ENCODE data around the gene SNN. TPM values are rescaled to one million over a fixed set of nuclear protein-coding genes. Genes with fewer than 3 reads are reported as not detected.

Gene SNN
- total RNA-seq, 1 donor from 2014 or later, result 11.8 TPM

DNA sequence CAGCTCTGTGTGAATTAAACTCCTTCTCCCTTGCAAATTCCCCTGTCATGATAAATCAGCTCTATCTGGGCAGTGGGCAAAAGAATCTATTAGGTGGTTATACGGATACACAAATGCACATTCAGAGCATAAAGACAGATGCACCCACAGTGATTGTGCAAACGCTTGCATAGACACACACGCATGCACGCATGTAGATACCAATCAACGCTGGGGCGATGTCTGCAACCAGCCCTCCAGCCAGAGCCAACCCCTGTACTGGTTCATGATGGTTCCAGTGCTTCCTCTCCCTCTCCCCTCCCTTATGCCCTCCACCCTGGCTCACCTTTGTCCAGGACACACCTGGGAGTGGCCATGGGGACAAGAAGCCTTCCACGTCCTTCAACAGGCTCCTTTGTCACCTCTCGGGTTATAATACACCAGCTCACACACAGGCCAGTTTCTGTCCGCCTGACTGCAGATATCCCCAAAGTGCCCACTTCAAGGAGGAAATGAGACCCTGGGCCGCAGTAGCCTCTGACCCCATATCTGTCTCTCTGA lies 33.1 kb upstream of the SNN start:
- intact Hi-C loops (cut with micrococcal nuclease), result no loop called here

- intact Hi-C loops (cut with micrococcal nuclease), result no loop called here
These were observed 32.5 kb upstream of the SNN start for GRCh38 chr16:11635679-11636171.

GRCh38 chr16:11636172-11636721 lies 32.0 kb upstream of the SNN start:
- intact Hi-C loops (cut with micrococcal nuclease), result no loop called here

- intact Hi-C loops (cut with micrococcal nuclease), result no loop called here
These were observed 30.9 kb upstream of the SNN start for GRCh38 chr16:11637320-11637719.

- intact Hi-C loops (cut with micrococcal nuclease), result no loop called here
These were observed 30.1 kb upstream of the SNN start for GRCh38 chr16:11638140-11638539.

DNA sequence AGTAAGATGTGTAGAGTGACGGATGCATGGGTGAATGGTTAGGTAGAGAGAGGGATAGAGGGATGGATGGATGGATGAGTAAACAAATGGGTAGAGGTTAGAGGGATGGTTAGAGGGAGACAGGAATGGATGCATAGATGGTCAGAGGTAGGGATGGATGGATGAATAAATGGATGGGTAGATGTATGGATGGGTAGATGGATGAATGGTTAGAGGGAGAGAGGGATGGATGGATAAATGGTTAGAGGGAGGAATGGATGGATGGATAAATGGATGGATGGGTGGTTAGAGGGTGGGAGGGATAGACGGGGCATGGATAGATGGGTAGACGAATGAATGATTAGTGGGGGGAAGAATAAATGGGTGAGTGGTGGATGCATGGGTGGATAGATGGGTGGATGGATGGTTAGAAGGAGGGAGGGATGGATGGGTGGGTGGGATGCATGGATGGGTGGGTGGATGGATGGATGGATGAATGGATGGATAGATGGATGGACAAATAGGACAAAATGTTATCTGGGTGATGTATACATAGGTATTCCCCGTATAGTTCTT lies 29.2 kb upstream of the SNN start:
- intact Hi-C loops (cut with micrococcal nuclease), result no loop called here

DNA sequence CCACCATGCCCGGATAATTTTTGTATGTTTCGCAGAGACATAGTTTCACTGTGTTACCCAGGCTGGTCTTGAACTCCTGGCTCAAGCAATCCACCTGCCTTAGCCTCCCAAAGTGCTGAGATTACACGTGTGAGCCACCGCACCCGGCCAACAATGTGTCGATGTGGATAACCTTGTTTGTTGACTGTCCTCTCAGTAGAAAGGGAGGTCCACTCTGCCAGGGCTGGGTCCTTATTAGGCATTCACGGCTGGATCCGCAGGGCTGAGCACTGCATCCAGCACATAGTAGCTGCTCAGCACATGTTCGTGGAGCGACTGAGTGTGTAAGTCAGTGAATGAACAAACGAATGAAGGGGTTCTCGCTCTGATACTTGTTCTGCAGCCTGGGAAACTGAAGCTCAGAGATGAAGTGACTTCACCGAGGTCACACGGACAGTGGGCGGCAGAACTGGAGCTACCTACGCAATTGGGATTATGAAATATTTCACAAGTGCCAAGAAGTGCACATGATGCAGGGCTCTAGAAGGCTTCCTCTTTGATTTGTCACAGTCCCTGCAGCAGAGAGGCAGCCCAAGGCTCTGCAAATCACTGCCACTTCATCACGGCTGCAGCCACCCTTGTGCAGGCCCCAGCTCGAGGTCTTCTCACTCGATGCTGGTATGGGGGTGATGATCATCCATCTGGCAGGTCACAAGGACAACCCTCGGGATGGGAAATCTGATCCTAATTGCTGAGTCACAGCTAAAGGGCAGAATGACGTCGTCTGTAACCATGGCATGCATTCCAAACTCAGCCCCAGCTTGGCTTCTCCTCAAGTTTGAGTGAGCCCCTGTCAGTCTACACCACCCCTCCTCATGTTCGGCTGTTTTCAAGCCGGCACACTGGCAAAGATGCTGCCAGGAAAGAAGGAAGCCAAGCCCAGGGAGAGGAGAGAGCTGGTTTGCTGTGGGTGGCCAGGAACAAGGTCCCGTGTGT lies 28.0 kb upstream of the SNN start:
- intact Hi-C loops (cut with micrococcal nuclease), result loop anchor here (2.0 kb wide), 1 partner anchor 233 kb away; no protein-coding TSS in a partner anchor

- intact Hi-C loops (cut with micrococcal nuclease), result loop anchor here (1.0 to 2.0 kb wide), 2 partner anchors 109 to 234 kb away; no protein-coding TSS in a partner anchor
These were observed 27.1 kb upstream of the SNN start for GRCh38 chr16:11640987-11641817.

- intact Hi-C loops (cut with micrococcal nuclease), result no loop called here
These were observed 25.5 kb upstream of the SNN start for GRCh38 chr16:11642765-11643116.

DNA sequence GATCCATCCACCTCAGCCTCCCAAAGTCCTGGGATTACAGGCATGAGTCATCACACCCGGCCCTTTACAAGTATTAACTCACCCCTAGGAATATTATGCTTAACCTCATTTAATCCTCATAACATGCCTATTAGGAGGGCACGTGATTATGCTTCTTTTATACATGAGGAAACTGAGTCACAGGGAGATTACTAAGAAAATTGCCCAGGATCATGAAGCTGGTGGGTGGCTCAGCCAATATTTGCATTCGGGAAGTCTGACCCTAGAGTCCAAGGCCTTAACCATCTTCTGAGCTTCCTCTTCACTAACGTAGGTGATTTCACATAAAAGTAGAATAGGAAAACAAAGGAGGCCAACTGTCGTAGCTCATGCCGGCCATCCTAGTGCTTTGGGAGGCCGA lies 19.0 kb upstream of the SNN start:
- intact Hi-C loops (cut with micrococcal nuclease), result no loop called here

GRCh38 chr16:11650641-11651591 lies 17.3 kb upstream of the SNN start:
- intact Hi-C loops (cut with micrococcal nuclease), result no loop called here

DNA sequence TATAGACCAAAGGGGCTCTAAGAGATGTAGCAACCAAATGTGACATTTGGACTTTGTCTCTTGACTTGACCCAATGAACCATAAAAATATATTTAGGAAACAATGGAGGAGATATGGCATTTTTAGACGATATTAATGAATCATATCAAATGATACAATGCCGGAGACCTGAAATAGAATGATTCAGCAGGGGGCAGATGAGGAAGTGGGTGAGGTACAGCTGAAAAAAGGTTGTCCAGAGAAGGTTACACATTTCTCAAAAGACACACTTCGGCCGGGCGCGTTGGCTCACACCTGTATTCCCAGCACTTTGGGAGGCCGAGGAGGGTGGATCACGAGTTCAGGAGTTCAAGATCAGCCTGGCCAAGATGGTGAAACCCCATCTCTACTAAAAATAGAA lies 16.5 kb upstream of the SNN start:
- intact Hi-C loops (cut with micrococcal nuclease), result no loop called here

- intact Hi-C loops (cut with micrococcal nuclease), result no loop called here
These were observed 12.6 kb upstream of the SNN start for GRCh38 chr16:11655655-11656054.

DNA sequence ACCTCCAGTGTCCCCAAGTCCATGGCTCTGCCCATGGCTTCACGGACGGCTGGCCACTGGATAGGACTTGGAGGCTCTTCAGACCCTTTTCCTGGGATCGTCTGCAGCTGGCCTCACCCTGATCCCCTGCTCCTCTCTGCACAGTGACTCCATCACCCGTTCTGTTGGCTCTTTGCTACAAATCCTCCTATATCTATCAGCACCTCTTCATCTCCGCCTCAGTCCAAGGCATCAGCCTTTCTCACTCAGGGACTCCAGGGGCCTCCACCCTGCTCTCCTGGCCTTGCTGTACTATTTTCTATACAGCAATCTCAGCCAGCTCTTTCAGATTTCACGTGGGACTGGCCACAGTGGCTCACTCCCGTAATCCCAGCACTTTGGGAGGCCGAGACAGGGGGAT lies 10.7 kb upstream of the SNN start:
- intact Hi-C loops (cut with micrococcal nuclease), result no loop called here

DNA sequence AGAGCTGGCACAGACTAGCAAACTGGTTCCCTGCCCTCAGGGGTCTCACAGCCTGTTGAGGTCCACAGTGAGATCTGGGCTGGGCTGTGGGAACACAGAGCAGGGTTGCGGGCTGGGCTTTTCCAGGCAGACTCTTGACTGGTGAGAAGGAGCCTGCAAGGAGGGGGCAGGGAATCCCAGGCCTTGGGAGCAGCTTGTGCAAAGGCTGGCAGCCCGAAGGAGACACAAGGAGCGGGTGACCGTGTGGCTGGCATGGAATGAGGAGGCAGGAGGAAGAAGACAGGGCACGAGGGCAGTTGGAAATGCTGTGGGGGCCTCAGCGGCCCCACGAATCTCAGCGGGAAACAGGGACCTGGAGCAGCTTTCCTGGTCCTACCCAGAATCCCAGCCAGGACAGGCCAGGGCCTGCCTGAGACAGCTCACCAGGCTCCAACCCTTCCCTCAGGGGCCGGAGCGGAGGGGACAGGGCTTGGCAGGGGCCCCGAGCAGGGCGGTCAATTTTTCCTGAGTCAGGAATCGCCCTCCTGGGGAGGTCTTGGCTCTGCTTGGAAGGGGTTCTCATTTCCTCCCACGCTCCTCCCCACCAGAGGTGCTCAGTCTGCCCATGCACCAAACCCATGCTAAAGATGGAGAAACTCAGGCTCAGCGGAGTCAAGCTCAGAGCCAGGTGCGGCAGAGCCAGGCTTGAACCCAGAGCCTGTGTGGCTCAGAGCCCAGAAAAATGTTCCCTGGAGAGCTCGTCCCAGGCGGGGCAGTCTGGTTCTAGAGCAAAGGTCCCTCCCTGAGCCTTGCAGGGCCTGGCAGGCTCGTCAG lies 9.2 kb upstream of the SNN start:
- intact Hi-C loops (cut with micrococcal nuclease), result no loop called here

DNA sequence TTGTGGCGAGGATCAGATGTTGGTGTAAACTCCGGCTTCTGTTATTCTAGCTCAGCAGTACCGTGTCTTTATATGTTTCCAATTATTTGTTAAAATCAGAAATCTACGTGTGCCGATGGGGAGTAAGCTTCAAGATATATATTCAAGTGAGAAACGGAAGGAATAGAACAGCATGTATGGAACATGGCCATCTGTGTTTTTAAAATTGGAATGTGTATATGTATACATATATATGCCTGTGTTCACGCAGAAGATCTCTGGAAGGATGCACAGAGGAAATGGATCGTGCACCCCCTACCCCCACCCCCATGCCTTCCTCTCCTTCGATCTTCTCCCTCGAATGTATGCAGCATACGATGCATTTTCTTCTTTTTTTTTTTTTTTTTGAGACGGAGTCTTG lies 7.7 kb upstream of the SNN start:
- intact Hi-C loops (cut with micrococcal nuclease), result loop anchor here (10.0 kb wide), 1 partner anchor 696 kb away; no protein-coding TSS in a partner anchor

DNA sequence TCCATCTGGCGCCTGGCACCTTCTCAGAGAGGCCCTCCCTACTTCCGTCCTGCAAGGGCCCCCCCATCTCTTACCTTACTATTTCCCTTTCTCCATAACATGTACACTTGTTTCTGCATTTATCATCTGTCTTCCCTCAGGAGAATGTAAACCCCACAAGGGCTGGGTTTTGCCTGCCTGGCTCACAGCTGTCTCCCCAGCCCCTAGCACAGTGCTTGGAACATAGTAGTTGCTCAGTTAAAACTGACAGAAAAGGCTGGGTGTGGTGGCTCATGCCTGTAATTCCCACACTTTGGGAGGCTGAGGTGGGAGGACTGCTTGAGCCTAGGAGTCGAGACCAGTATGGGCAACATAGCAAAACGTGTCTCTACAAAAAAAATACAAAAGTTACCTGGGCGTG lies 5.7 kb upstream of the SNN start:
- intact Hi-C loops (cut with micrococcal nuclease), result loop anchor here (10.0 kb wide), 1 partner anchor 698 kb away; no protein-coding TSS in a partner anchor

DNA sequence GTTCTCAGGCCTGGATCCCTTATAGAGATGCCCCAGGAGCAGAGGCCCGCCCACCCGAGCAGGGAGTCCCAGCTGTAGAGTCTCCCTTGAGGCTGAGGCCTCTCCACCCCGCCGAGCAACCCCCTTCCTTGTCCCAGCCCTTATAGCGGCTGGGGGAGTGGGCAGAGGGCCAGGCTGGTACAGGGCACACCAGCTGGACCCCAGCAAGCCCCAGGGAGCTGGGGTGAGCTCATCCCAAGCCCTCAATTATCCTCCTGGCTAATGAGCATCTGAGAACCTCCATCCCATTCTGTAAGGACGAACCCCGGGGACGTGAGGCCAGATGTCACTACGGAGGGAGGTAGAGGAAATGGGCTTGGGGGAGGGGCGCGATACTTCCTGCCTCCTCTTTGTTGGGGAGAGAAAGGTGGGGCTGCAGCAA lies 3.2 kb upstream of the SNN start:
- intact Hi-C loops (cut with micrococcal nuclease), result loop anchor here (5.0 to 10.0 kb wide), 2 partner anchors 117 to 700 kb away; no protein-coding TSS in a partner anchor

Measured in T-helper 2 cell treated with Interferon-gamma antibody and Interleukin-4, amounts not matched to agents 100 ng/mL and 5 ng/mL, for 36 hours (primary cell).